K562 (cell line): Measurements from ENCODE around the gene TARM1. TPM values are rescaled to one million over a fixed set of nuclear protein-coding genes. Genes with fewer than 3 reads are reported as not detected.

ENCODE experiments used
- DLX4 ChIP-seq: fragments of 250-450 bp; sonication (Bioruptor Pico); IDR thresholded peaks from 2 replicates; pipeline ENCODE4 v1.6.1; 2021; ENCODE audit warnings: mild to moderate bottlenecking
- HIVEP1 ChIP-seq: fragments of 250-450 bp; sonication (Bioruptor Pico); IDR thresholded peaks from 2 replicates; pipeline ENCODE4 v1.4.0; 2020; ENCODE audit warnings: mild to moderate bottlenecking
- ZBTB11 ChIP-seq, 3 experiments: fragments of 200-800 bp in 1 of 3; fragments of 250-450 bp in 1 of 3; fragments of 450-650 bp in 1 of 3; sonication (Bioruptor Pico) in 1 of 3; sonication (Bioruptor generic) in 1 of 3; formaldehyde crosslinking in 1 of 3; IDR thresholded peaks; 2 replicates each; pipeline versions ENCODE4 v1.6.1 to v1.8.0; 2016 to 2022; ENCODE audit warnings: mild to moderate bottlenecking in 2 of 3, missing genetic modification characterization in 2 of 3, missing compliant biosample characterization in 1 of 3, moderate library complexity in 1 of 3
- ZBTB40 ChIP-seq, 2 experiments: fragments of 450-650 bp in 1 of 2; sonication (generic) in 1 of 2; formaldehyde crosslinking in 1 of 2; IDR thresholded peaks; 2 replicates each; pipeline versions ENCODE4 v1.7.1 to v1.9.0; 2016 to 2022; ENCODE audit warnings: inconsistent platforms in 1 of 2, mild to moderate bottlenecking in 1 of 2, missing genetic modification reagents in 1 of 2
- ZBTB7A ChIP-seq: IDR thresholded peaks from 2 replicates; pipeline ENCODE4 v1.6.1; 2011; ENCODE audit warnings: low read depth, mild to moderate bottlenecking, low read length, moderate library complexity, borderline replicate concordance; ENCODE audit not compliant: control insufficient read depth
- ZNF124 ChIP-seq: sonication (generic); formaldehyde crosslinking; IDR thresholded peaks from 2 replicates; pipeline ENCODE4 v1.8.1; 2022; ENCODE audit warnings: missing genetic modification reagents
- ZNF778 ChIP-seq: fragments of 450-650 bp; formaldehyde crosslinking; IDR thresholded peaks from 2 replicates; pipeline ENCODE4 v1.4.0; 2020; ENCODE audit warnings: mild to moderate bottlenecking, moderate library complexity
- polyA plus RNA-seq, 8 experiments: library from polyadenylated mRNA; depleted of rRNA in 4 of 8; stranded (reverse) in 5 of 8; unstranded in 3 of 8; fragments of >200 nt; fragmentation: Nextera tagmentation in 2 of 8; fragmentation: Illumina TruSeq in 1 of 8; extraction: Ambion mirVana in 2 of 8; extraction: Trizol in 1 of 8; gene quantifications; 2 replicates each; pipeline versions ENCODE4 v1.2.1 to v1.2.3, GENCODE V29; 2011 to 2014; ENCODE audit warnings: inconsistent platforms in 1 of 8, missing spikeins in 1 of 8
- total RNA-seq, 7 experiments: library from RNA; depleted of rRNA in 6 of 7; stranded (reverse); fragments of >200 nt in 6 of 7; fragmentation: Illumina TruSeq in 2 of 7; extraction: Trizol in 2 of 7; gene quantifications; 2 replicates each; pipeline versions ENCODE4 v1.2.1 to v1.2.3, GENCODE V29; 2011 to 2021; ENCODE audit warnings: low replicate concordance in 1 of 7

TARM1 gene
- total and polyA plus RNA-seq, 9 of the 15 experiments (the other 6 are each of a cell fraction or from before 2014, with no cell fraction given), result not detected

- TF ChIP-seq ZBTB40 (IDR thresholded peaks at IDR 0.05), result peak; percentile 27; the same call in 1 of the 2 replicates
- TF ChIP-seq ZBTB40 (CRISPR knock-in tag; IDR thresholded peaks at IDR 0.05), result no peak
- no peak for TF ChIP-seq ZNF124 (CRISPR knock-in tag)
- TF ChIP-seq ZNF778 (CRISPR knock-in tag), result no peak
- no peak for TF ChIP-seq DLX4
- no peak for TF ChIP-seq ZBTB11 (CRISPR knock-in tag; IDR thresholded peaks at IDR 0.05)
- 0 out of 2 replicates have a peak, but pooled peaks have one; percentile 10 for TF ChIP-seq ZBTB7A
- no peak for TF ChIP-seq HIVEP1 (CRISPR knock-in tag)
Observed at GRCh38 chr19:54096617-54097106, 15.5 kb upstream of the TARM1 start (continued).
